NCI-H1694 treated with DMSO at 0.1 percent for 48 hours (cell line): ENCODE measurements around the gene GLT8D2.
"Not testable (repeated sequence)": the region's sequence is repeated elsewhere in the genome, so short reads cannot be mapped to it uniquely, and the experiment has no call there.

Experiments
- DNase-seq: peaks from one replicate; lab custom pipeline; 2025; lab: John Stamatoyannopoulos, UW

The GLT8D2 gene

GRCh38 chr12:104050436-104050835 is 449 bp upstream of the GLT8D2 start:
- no peak for DNase-seq

- DNase-seq = no peak
These were observed 597 bp downstream of the GLT8D2 start for GRCh38 chr12:104049278-104049902.

GRCh38 chr12:104048811-104049210 is 1.2 kb downstream of the GLT8D2 start:
- DNase-seq = no peak

GRCh38 chr12:104048162-104048561 is 1.8 kb downstream of the GLT8D2 start:
- no peak for DNase-seq

- DNase-seq = no peak
These were observed 3.7 kb downstream of the GLT8D2 start for GRCh38 chr12:104046306-104046705.

- DNase-seq = no peak
These were observed 5.8 kb downstream of the GLT8D2 start for GRCh38 chr12:104044158-104044557.

GRCh38 chr12:104042580-104042979 is 7.4 kb downstream of the GLT8D2 start:
- DNase-seq = no peak

GRCh38 chr12:104039769-104040168 is 10.2 kb downstream of the GLT8D2 start:
- DNase-seq = not testable (repeated sequence)

GRCh38 chr12:104036143-104036542 is 13.8 kb downstream of the GLT8D2 start:
- not testable (repeated sequence) for DNase-seq

- DNase-seq = not testable (repeated sequence)
These were observed 19.4 kb downstream of the GLT8D2 start for GRCh38 chr12:104030596-104030995.

GRCh38 chr12:104026841-104027599 is 23.0 kb downstream of the GLT8D2 start:
- no peak for DNase-seq

GRCh38 chr12:104025771-104026170 is 24.2 kb downstream of the GLT8D2 start:
- DNase-seq = no peak

GRCh38 chr12:104024348-104024747 is 25.6 kb downstream of the GLT8D2 start:
- no peak for DNase-seq

- no peak for DNase-seq
These were observed 26.3 kb downstream of the GLT8D2 start for GRCh38 chr12:104023710-104024109.

GRCh38 chr12:104022786-104023185 is 27.2 kb downstream of the GLT8D2 start:
- no peak for DNase-seq

- DNase-seq = not testable (repeated sequence)
These were observed 28.1 kb downstream of the GLT8D2 start for GRCh38 chr12:104021862-104022261.

- no peak for DNase-seq
These were observed 37.7 kb downstream of the GLT8D2 start for GRCh38 chr12:104012331-104012730.

GRCh38 chr12:104011253-104011652 is 38.7 kb downstream of the GLT8D2 start:
- DNase-seq = no peak

- no peak for DNase-seq
These were observed 39.3 kb downstream of the GLT8D2 start for GRCh38 chr12:104010606-104011169.

GRCh38 chr12:104010121-104010520 is 39.9 kb downstream of the GLT8D2 start:
- DNase-seq = no peak

GRCh38 chr12:104006929-104007328 is 43.1 kb downstream of the GLT8D2 start:
- DNase-seq = no peak

GRCh38 chr12:104003596-104003995 is 46.4 kb downstream of the GLT8D2 start:
- DNase-seq = no peak

GRCh38 chr12:104002686-104003085 is 47.3 kb downstream of the GLT8D2 start:
- no peak for DNase-seq
